Measurements from ENCODE around the gene SH2D4B.

GRCh38 chr10:80536361-80536835 is 1.3 kb upstream of the SH2D4B start:
- no peak for TF ChIP-seq EP300 (conservative IDR thresholded peaks at IDR 0.05; ENCODE audit: poor library complexity, severe bottlenecking)
- TF ChIP-seq TAF1 (IDR thresholded peaks at IDR 0.05; ENCODE audit: low read depth) = no peak
- no peak for TF ChIP-seq CTCF (IDR thresholded peaks at IDR 0.05; ENCODE audit: poor library complexity, severe bottlenecking)
- TF ChIP-seq EZH2 (IDR thresholded peaks at IDR 0.05; ENCODE audit: borderline replicate concordance, insufficient read depth, low read length, poor library complexity, severe bottlenecking) = no peak
- TF ChIP-seq POLR2AphosphoS5 (IDR thresholded peaks at IDR 0.05) = no peak
- TF ChIP-seq RAD21 (conservative IDR thresholded peaks at IDR 0.05) = no peak
- TF ChIP-seq, protein P1, sequence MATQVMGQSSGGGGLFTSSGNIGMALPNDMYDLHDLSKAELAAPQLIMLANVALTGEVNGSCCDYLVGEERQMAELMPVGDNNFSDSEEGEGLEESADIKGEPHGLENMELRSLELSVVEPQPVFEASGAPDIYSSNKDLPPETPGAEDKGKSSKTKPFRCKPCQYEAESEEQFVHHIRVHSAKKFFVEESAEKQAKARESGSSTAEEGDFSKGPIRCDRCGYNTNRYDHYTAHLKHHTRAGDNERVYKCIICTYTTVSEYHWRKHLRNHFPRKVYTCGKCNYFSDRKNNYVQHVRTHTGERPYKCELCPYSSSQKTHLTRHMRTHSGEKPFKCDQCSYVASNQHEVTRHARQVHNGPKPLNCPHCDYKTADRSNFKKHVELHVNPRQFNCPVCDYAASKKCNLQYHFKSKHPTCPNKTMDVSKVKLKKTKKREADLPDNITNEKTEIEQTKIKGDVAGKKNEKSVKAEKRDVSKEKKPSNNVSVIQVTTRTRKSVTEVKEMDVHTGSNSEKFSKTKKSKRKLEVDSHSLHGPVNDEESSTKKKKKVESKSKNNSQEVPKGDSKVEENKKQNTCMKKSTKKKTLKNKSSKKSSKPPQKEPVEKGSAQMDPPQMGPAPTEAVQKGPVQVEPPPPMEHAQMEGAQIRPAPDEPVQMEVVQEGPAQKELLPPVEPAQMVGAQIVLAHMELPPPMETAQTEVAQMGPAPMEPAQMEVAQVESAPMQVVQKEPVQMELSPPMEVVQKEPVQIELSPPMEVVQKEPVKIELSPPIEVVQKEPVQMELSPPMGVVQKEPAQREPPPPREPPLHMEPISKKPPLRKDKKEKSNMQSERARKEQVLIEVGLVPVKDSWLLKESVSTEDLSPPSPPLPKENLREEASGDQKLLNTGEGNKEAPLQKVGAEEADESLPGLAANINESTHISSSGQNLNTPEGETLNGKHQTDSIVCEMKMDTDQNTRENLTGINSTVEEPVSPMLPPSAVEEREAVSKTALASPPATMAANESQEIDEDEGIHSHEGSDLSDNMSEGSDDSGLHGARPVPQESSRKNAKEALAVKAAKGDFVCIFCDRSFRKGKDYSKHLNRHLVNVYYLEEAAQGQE (IDR thresholded peaks at IDR 0.05; ENCODE audit: borderline replicate concordance) = no peak
